ENCODE results near the gene CMTM6.

DNA sequence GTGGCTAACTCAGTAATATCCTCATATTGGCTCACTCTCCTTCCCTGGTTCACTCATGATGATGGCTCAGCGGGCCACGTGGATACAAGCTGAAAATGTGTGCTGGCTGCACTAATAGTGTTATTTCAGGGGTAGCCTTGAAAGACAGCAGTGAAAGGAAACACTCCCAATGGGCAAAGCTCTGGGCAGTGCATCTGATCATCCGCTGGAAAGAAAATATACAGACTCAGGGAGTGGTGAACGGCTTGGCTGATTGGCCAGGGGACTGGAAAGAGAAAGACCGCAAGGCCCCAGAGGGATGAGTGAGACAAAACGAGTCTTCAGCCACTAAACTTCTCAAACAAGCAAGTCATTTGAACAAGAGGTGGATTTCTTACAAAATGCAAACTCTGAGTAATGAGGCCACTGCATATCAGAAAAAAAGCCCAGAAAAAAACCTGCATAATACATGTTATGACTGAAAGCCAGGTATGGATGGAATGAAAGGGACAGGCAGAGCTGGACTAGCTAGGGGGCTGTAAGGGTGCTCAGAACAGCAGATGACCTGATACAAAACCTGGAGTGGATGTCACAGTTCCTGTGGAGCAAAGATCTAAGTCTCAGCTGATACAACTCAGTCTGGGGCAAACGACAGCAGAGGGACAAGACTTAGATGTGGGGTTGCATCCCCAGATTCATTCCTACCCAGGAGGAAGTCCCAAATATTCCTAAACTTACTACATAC, 33.3 kb downstream of the CMTM6 start:
- TF ChIP-seq TEAD4 (IDR thresholded peaks at IDR 0.05; ENCODE audit: borderline replicate concordance, insufficient read depth) (no peak), YY1 (IDR thresholded peaks at IDR 0.05; ENCODE audit: low read depth) (no peak)
- TF ChIP-seq, protein P1, sequence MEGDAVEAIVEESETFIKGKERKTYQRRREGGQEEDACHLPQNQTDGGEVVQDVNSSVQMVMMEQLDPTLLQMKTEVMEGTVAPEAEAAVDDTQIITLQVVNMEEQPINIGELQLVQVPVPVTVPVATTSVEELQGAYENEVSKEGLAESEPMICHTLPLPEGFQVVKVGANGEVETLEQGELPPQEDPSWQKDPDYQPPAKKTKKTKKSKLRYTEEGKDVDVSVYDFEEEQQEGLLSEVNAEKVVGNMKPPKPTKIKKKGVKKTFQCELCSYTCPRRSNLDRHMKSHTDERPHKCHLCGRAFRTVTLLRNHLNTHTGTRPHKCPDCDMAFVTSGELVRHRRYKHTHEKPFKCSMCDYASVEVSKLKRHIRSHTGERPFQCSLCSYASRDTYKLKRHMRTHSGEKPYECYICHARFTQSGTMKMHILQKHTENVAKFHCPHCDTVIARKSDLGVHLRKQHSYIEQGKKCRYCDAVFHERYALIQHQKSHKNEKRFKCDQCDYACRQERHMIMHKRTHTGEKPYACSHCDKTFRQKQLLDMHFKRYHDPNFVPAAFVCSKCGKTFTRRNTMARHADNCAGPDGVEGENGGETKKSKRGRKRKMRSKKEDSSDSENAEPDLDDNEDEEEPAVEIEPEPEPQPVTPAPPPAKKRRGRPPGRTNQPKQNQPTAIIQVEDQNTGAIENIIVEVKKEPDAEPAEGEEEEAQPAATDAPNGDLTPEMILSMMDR (IDR thresholded peaks at IDR 0.05), result no peak
- TF ChIP-seq, protein P2, sequence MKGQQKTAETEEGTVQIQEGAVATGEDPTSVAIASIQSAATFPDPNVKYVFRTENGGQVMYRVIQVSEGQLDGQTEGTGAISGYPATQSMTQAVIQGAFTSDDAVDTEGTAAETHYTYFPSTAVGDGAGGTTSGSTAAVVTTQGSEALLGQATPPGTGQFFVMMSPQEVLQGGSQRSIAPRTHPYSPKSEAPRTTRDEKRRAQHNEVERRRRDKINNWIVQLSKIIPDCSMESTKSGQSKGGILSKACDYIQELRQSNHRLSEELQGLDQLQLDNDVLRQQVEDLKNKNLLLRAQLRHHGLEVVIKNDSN (IDR thresholded peaks at IDR 0.05; ENCODE audit: borderline replicate concordance, low read depth), result no peak
